Measurements from ENCODE around the gene CAPN11. TPM values are rescaled to one million over a fixed set of nuclear protein-coding genes. Genes with fewer than 3 reads are reported as not detected.

CAPN11 gene
- total RNA-seq, 4 donors from 2014 or later: 0.42 TPM; not detected in 3

- no peaks in the 10 kb centered on the region for H3K36me3 ChIP-seq
- peaks cover 72 to 89% of the 10 kb centered on the region in 2 donors for H3K4me1 ChIP-seq
- DNase-seq: peak; percentile 74 to 75
- intact Hi-C loops (cut with DNase I; ENCODE audit: low total_unique reads): loop anchor here (1.0 to 5.0 kb wide), 2 partner anchors 23 to 451 kb away; partner anchors contain the start of gene VEGFA
- peak; percentile 35 to 47 for ATAC-seq
- in situ Hi-C loops (cut with MboI; ENCODE audit: low sequenced_read_pairs in 4 of 4): no loop called here
- H3K9me3 ChIP-seq: no peaks in the 10 kb centered on the region
- peak within 1 kb of the TSS; percentile 61 to 85 (median 70) for H3K4me3 ChIP-seq
- no peaks in the 10 kb centered on the region for H3K27me3 ChIP-seq
- peak within 1 kb of the TSS; percentile 95 to 99 (median 98) for H3K27ac ChIP-seq
- TF ChIP-seq POLR2A (IDR thresholded peaks at IDR 0.05): peak; percentile 80
- peak in 3 of 5 experiments; percentile 17 to 23 (median 22) for TF ChIP-seq CTCF (IDR thresholded peaks at IDR 0.05 in 4 of 5, conservative IDR thresholded peaks at IDR 0.05 in 1 of 5)
These were observed 64.9 kb downstream of the CAPN11 start, which contains the start of gene SLC29A1 for GRCh38 chr6:44223319-44224028. TSS of gene SLC29A1 (plus strand) at chr6:44223595. CDS start at chr6:44227314, 3,719 bp downstream.

GRCh38 chr6:44224029-44224964 lies 65.7 kb downstream of the CAPN11 start:
- intact Hi-C loops (cut with DNase I; ENCODE audit: low total_unique reads) (loop anchor here (5.0 kb wide), 1 partner anchor 452 kb away; the partner anchor contains the start of gene VEGFA), in situ Hi-C loops (cut with MboI; ENCODE audit: low sequenced_read_pairs in 4 of 4) (no loop called here)
- no peaks in the 10 kb centered on the region for H3K36me3 ChIP-seq
- peak overlapping the region; percentile 95 to 99 (median 98) for H3K27ac ChIP-seq
- no peak for TF ChIP-seq CTCF (IDR thresholded peaks at IDR 0.05 in 4 of 5, conservative IDR thresholded peaks at IDR 0.05 in 1 of 5)
- TF ChIP-seq POLR2A (IDR thresholded peaks at IDR 0.05): no peak
- ATAC-seq: peak in 1 of 2 donors; percentile 2
- H3K4me3 ChIP-seq: peak overlapping the region; percentile 61 to 85 (median 70)
- H3K9me3 ChIP-seq: no peaks in the 10 kb centered on the region
- H3K4me1 ChIP-seq: peaks cover 77 to 91% of the 10 kb centered on the region in 2 donors
- DNase-seq: no peak
- no peaks in the 10 kb centered on the region for H3K27me3 ChIP-seq

- Histone ChIP-seq H3K4me1 (peaks cover 84 to 90% of the 10 kb centered on the region in 2 donors), H3K27ac (peak overlapping the region; percentile 95 to 99 (median 98)), H3K27me3 (no peaks in the 10 kb centered on the region), H3K9me3 (no peaks in the 10 kb centered on the region), H3K4me3 (no peak overlapping the region), H3K36me3 (no peaks in the 10 kb centered on the region)
- ATAC-seq (no peak), DNase-seq (no peak)
- intact Hi-C loops (cut with DNase I; ENCODE audit: low total_unique reads): loop anchor here (5.0 kb wide), 2 partner anchors 233 to 453 kb away; partner anchors contain the start of gene VEGFA
- no peak for TF ChIP-seq CTCF (IDR thresholded peaks at IDR 0.05 in 4 of 5, conservative IDR thresholded peaks at IDR 0.05 in 1 of 5)
- TF ChIP-seq POLR2A (IDR thresholded peaks at IDR 0.05): no peak
- in situ Hi-C loops (cut with MboI; ENCODE audit: low sequenced_read_pairs in 4 of 4): loop anchor here in 1 of 4 donors (25.0 kb wide), 1 partner anchor 113 kb away; no protein-coding TSS in a partner anchor
These were observed 66.3 kb downstream of the CAPN11 start for GRCh38 chr6:44224965-44225305.

GRCh38 chr6:44225579-44226325 lies 67.1 kb downstream of the CAPN11 start:
- TF ChIP-seq POLR2A (IDR thresholded peaks at IDR 0.05) (no peak), CTCF (IDR thresholded peaks at IDR 0.05 in 4 of 5, conservative IDR thresholded peaks at IDR 0.05 in 1 of 5) (no peak)
- no peaks in the 10 kb centered on the region for H3K9me3 ChIP-seq
- H3K4me3 ChIP-seq: no peak overlapping the region
- no peaks in the 10 kb centered on the region for H3K36me3 ChIP-seq
- no peak for DNase-seq
- no peak for ATAC-seq
- peaks cover 84 to 91% of the 10 kb centered on the region in 2 donors for H3K4me1 ChIP-seq
- H3K27me3 ChIP-seq: no peaks in the 10 kb centered on the region
- intact Hi-C loops (cut with DNase I; ENCODE audit: low total_unique reads): loop anchor here (5.0 kb wide), 1 partner anchor 233 kb away; no protein-coding TSS in a partner anchor
- in situ Hi-C loops (cut with MboI; ENCODE audit: low sequenced_read_pairs in 4 of 4): loop anchor here in 1 of 4 donors (25.0 kb wide), 1 partner anchor 113 kb away; no protein-coding TSS in a partner anchor
- H3K27ac ChIP-seq: peak overlapping the region; percentile 95 to 99 (median 98)

Data from gastrocnemius medialis (tissue), 4 donors.